GM12878 (cell line): ENCODE results near the gene TSPAN12.

Experiments used
- JUNB ChIP-seq: IDR thresholded peaks from 2 replicates; pipeline ENCODE4 v1.6.1; 2016; ENCODE audit warnings: antibody characterized with exemption, mild to moderate bottlenecking
- ZBTB33 ChIP-seq: fragments of 450-650 bp; IDR thresholded peaks from 2 replicates; pipeline ENCODE4 v1.6.1; 2017; ENCODE audit warnings: mild to moderate bottlenecking

DNA sequence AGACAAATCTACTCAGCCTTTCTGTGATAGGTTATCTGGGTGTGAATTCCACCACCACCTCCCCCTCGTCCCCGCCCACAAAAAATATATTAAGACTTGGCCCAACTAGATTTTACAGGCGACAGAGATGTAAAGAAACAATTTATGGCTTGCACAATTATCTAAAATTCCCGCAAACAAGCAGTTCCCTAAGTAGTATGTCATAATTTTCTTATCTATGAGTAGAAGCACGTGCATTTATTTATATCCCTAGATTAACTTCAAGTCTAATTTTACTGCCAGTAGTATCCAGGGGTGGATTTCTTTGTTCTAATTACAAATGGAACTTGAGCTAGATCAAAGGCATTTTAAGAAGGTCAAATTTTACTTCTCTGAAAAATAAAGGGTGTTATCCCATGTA is 1.7 kb downstream of the TSPAN12 start:
- TF ChIP-seq JUNB (no peak), ZBTB33 (no peak)
